OCI-LY1 (cell line): ENCODE results near the gene CHD1.

Experiments
- H2AFZ ChIP-seq: fragments of 200-600 bp; sonication (generic), shearing (Covaris generic); 2 replicates; pipeline ENCODE4 v1.6.0; 2014; ENCODE audit warnings: antibody characterized with exemption, mild to moderate bottlenecking, low read length
- H3F3A ChIP-seq: fragments of 200-600 bp; sonication (generic), shearing (Covaris generic); 2 replicates; pipeline ENCODE4 v1.6.0; 2014; ENCODE audit warnings: mild to moderate bottlenecking, antibody characterized with exemption, low read length, moderate library complexity; ENCODE audit not compliant: insufficient read depth
- H3K27ac ChIP-seq: fragments of 200-600 bp; sonication (generic); 2 replicates; pipeline ENCODE4 v1.5.1; 2014; ENCODE audit warnings: low read length, mixed run types, mild to moderate bottlenecking, low read depth; ENCODE audit not compliant: poor library complexity, severe bottlenecking
- H3K27me3 ChIP-seq: fragments of 200-600 bp; sonication (generic); 2 replicates; pipeline ENCODE4 v1.6.0; 2014; ENCODE audit warnings: antibody characterized with exemption, mild to moderate bottlenecking, low read length, moderate library complexity; ENCODE audit not compliant: insufficient read depth
- H3K36me3 ChIP-seq: fragments of 200-600 bp; sonication (generic); 2 replicates; pipeline ENCODE4 v1.6.1; 2014; ENCODE audit warnings: mild to moderate bottlenecking, antibody characterized with exemption, low read length, moderate library complexity, mixed read lengths; ENCODE audit not compliant: insufficient read depth
- H3K4me1 ChIP-seq: fragments of 200-600 bp; sonication (generic); 2 replicates; pipeline ENCODE4 v1.5.1; 2014; ENCODE audit warnings: mild to moderate bottlenecking, low read length, moderate library complexity; ENCODE audit not compliant: insufficient read depth, severe bottlenecking
- H3K4me2 ChIP-seq: fragments of 200-600 bp; sonication (generic), shearing (Covaris generic); 2 replicates; pipeline ENCODE4 v1.6.1; 2014; ENCODE audit warnings: low read length
- H3K4me3 ChIP-seq: fragments of 200-600 bp; sonication (generic); 2 replicates; pipeline ENCODE4 v1.5.1; 2014; ENCODE audit warnings: low read length, low read depth, mild to moderate bottlenecking, mixed read lengths; ENCODE audit not compliant: poor library complexity, severe bottlenecking
- H3K79me2 ChIP-seq: fragments of 200-600 bp; shearing (Covaris generic); 2 replicates; pipeline ENCODE4 v1.6.1; 2016; ENCODE audit warnings: mixed run types, low read length, mixed read lengths; ENCODE audit not compliant: insufficient read depth
- H3K9ac ChIP-seq: fragments of 200-600 bp; sonication (generic), shearing (Covaris generic); 2 replicates; pipeline ENCODE4 v1.6.1; 2014; ENCODE audit warnings: mild to moderate bottlenecking, low read length, mixed read lengths
- H3K9me2 ChIP-seq: fragments of 200-600 bp; sonication (generic), shearing (Covaris generic); 2 replicates; pipeline ENCODE4 v1.6.1; 2014; ENCODE audit warnings: low read depth, mild to moderate bottlenecking, low read length, mixed read lengths
- H3K9me3 ChIP-seq: fragments of 200-600 bp; shearing (Covaris generic); 2 replicates; pipeline ENCODE4 v1.6.1; 2014; ENCODE audit warnings: low read length, mixed read lengths
- H4K20me1 ChIP-seq: fragments of 200-600 bp; sonication (generic), shearing (Covaris generic); 2 replicates; pipeline ENCODE4 v1.6.0; 2016; ENCODE audit warnings: mild to moderate bottlenecking, low read length; ENCODE audit not compliant: insufficient read depth
- CTCF ChIP-seq: fragments of 200-600 bp; sonication (generic), shearing (Covaris generic); IDR thresholded peaks from 2 replicates; pipeline ENCODE4 v1.5.1; 2017; ENCODE audit warnings: mild to moderate bottlenecking, antibody characterized with exemption, low read length, moderate library complexity, mixed read lengths
- EZH2 ChIP-seq: fragments of 200-600 bp; sonication (generic), shearing (Covaris generic); IDR thresholded peaks from 2 replicates; pipeline ENCODE4 v1.8.0; 2017; ENCODE audit warnings: borderline replicate concordance, mixed run types, mild to moderate bottlenecking, antibody characterized with exemption, low read length, moderate library complexity, mixed read lengths

The CHD1 gene

GRCh38 chr5:98845878-98846277 is 82.9 kb downstream of the CHD1 start:
- Histone ChIP-seq H3K9ac (no peak overlapping the region), H3K4me1 (no peaks in the 10 kb centered on the region), H3K27ac (no peak overlapping the region), H3K36me3 (no peaks in the 10 kb centered on the region), H2AFZ (no peak overlapping the region), H3K9me2 (no peaks in the 10 kb centered on the region), H3K27me3 (no peaks in the 10 kb centered on the region), H3K4me2 (no peak overlapping the region), H4K20me1 (no peaks in the 10 kb centered on the region), H3K4me3 (no peak overlapping the region), H3F3A (no peaks in the 10 kb centered on the region), H3K9me3 (peaks cover 5% of the 10 kb centered on the region; the same call in 1 of the 2 replicates), H3K79me2 (no peaks in the 10 kb centered on the region)
- TF ChIP-seq EZH2 (no peak), CTCF (no peak)

DNA sequence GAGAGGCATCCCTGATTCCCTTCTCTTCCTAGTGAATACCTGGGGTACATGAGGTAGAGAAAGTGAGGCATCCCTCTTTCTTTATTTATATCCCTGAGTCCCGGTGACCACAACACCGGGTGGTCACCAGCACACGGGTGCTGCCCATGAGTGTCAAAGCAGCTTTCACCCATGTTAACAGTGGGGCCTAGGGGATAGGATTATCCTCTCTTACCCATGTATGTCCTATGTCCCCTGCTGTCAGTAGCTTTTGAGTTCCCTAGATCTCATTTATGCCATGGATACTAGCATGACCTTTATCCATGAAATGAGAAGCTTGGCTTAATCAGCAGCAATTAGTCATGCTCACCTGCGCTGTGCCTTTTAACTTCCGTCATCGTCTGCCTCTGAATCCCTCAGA is 83.9 kb downstream of the CHD1 start:
- Histone ChIP-seq H3K27me3 (no peaks in the 10 kb centered on the region), H2AFZ (no peak overlapping the region), H3F3A (no peaks in the 10 kb centered on the region), H3K4me3 (no peak overlapping the region), H3K36me3 (no peaks in the 10 kb centered on the region), H3K9me3 (peaks cover 5% of the 10 kb centered on the region; the same call in 1 of the 2 replicates), H3K79me2 (no peaks in the 10 kb centered on the region), H3K9me2 (no peaks in the 10 kb centered on the region), H3K4me1 (no peaks in the 10 kb centered on the region), H3K9ac (no peak overlapping the region), H3K4me2 (no peak overlapping the region), H3K27ac (no peak overlapping the region), H4K20me1 (no peaks in the 10 kb centered on the region)
- no peak for TF ChIP-seq EZH2
- TF ChIP-seq CTCF, result no peak

DNA sequence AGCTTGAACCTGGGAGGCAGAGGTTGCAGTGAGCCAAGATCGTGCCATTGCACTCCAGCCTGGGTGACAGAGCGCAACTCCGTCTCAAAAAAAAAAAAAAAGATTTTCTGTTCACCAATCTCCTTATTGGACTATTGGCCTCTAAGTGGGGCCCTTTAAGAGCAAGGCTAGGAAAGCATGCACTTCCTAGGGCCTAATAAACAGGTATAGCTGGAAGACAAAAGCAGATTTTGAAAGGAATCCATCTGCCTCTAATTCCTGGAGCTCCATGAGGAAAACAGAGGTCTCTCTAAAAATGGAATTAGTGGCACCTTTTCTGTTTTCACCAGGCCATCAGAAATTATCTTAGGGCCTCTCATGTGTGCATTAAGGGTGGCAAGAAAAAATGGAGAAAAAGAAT is 85.3 kb downstream of the CHD1 start:
- Histone ChIP-seq H3K4me1 (no peaks in the 10 kb centered on the region), H3K27ac (no peak overlapping the region), H2AFZ (no peak overlapping the region), H3K4me2 (no peak overlapping the region), H4K20me1 (no peaks in the 10 kb centered on the region), H3K9me3 (peaks cover 5% of the 10 kb centered on the region; the same call in 1 of the 2 replicates), H3F3A (no peaks in the 10 kb centered on the region), H3K36me3 (no peaks in the 10 kb centered on the region), H3K9me2 (no peaks in the 10 kb centered on the region), H3K27me3 (no peaks in the 10 kb centered on the region), H3K4me3 (no peak overlapping the region), H3K9ac (no peak overlapping the region), H3K79me2 (no peaks in the 10 kb centered on the region)
- TF ChIP-seq EZH2, result no peak
- TF ChIP-seq CTCF, result no peak
